Psoas muscle (tissue), 8 donors: ENCODE results near the gene AKAP8L. TPM values are rescaled to one million over a fixed set of nuclear protein-coding genes. Genes with fewer than 3 reads are reported as not detected.

Experiments used
- ATAC-seq, 4 donors: fragments of 200-7000 bp; cut with Tn5 transposase; one replicate each; pipeline ENCODE4 v1.9.1; 2020; ENCODE audit warnings: moderate library complexity in 3 of 4, mild to moderate bottlenecking in 2 of 4
- DNase-seq, 2 donors: peaks; one replicate each; pipeline ENCODE4 v3.0.0-alpha.2; 2020
- H3K27ac ChIP-seq: fragments of 200-600 bp; one replicate; pipeline ENCODE4 v1.8.0; 2022
- H3K27me3 ChIP-seq, 3 donors: fragments of 200-600 bp in 1 of 3; one replicate each; pipeline versions ENCODE4 v1.6.1 to v1.8.0; 2013 to 2022; ENCODE audit warnings: low read length in 2 of 3, mild to moderate bottlenecking in 2 of 3, moderate library complexity in 1 of 3; ENCODE audit not compliant: insufficient read depth in 3 of 3
- H3K36me3 ChIP-seq, 2 donors: fragments of 200-600 bp in 1 of 2; one replicate each; pipeline versions ENCODE4 v1.6.1 to v1.8.0; 2013 to 2022; ENCODE audit warnings: low read depth in 1 of 2, mild to moderate bottlenecking in 1 of 2, moderate library complexity in 1 of 2; ENCODE audit not compliant: insufficient read depth in 1 of 2
- H3K4me1 ChIP-seq: fragments of 200-600 bp; one replicate; pipeline ENCODE4 v1.8.0; 2022
- H3K4me3 ChIP-seq: fragments of 200-600 bp; one replicate; pipeline ENCODE4 v1.8.0; 2022; ENCODE audit warnings: mild to moderate bottlenecking
- H3K9me3 ChIP-seq: fragments of 200-600 bp; one replicate; pipeline ENCODE4 v1.8.0; 2022
- CTCF ChIP-seq: fragments of 200-600 bp; IDR thresholded peaks from one replicate; pipeline ENCODE4 v1.8.0; 2022; ENCODE audit warnings: antibody characterized with exemption
- WGBS, 3 donors: extraction: QIAGEN DNeasy Blood & Tissue Kit; methylation state at CpG; one replicate each; pipeline versions ENCODE4 v1.1.6 to v1.1.7; 2013; 5-methylcytosine and 5-hydroxymethylcytosine counted together
- intact Hi-C, 2 donors: fragments of 100-400 bp; cut with DNase I; formaldehyde crosslinking; loops; one replicate each; pipeline versions ENCODE4 v1.11.0 to v1.14.2; 2022
- polyA plus RNA-seq, 3 donors: library from polyadenylated mRNA; stranded (reverse); fragments of 200-250 nt; gene quantifications; one replicate each; pipeline ENCODE4 v1.2.3, GENCODE V29; 2013
- total RNA-seq, 4 donors: library from RNA; stranded (reverse); fragmentation: NEBNext Ultra II Directional in 2 of 4; extraction: Animal tissue kit (Norgen Biotek cat#: 25700) in 2 of 4; gene quantifications; one replicate each; pipeline versions ENCODE4 v1.2.1 to v1.2.4, GENCODE V29; 2021 to 2023
- donor health status: healthy with polysubstance abuse.
- donor health status: DM: no; HTN: no; CAD: no; lungs with moderate emphysema.
- donor health status: Bipolar disorder and iron deficiency.
- donor health status: healthy.
- donor health status: DM: yes; HTN: yes; CAD: no.
- donor health status: DM: no; HTN: no; CAD: no.
- donor health status: DM: no; HTN: no; CAD: no.
- donor health status: DM: yes; HTN: yes; CAD: no.

Gene AKAP8L
- total and polyA plus RNA-seq, 7 donors = 34.6 to 72.9 (median 51.1) TPM

DNA sequence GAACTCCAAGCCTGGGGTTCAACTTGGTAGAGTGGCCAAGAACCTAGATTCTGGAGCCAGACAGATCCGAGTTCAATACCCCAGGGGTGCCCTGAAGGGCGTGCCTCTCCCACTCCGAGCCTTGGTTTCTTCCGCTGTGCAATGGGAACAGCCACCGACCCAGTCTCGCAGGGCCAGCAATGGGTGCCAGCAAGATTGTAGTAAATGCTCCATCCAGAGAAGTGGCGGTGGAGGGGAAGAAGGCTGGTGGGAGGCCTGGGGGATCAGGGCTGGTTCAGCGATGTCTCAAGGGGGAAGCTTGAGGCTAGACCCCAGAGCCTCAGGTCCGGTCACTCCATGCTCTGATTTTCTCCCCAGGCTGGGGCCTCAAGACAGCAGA lies 26.4 kb upstream of the AKAP8L start:
- peak overlapping the region; percentile 89 for H3K27ac ChIP-seq
- 57 to 78% (median 62%) methylated on average over 9 of the region's 9 CpGs for WGBS, 3 donors
- intact Hi-C loops = loop anchor here in 1 of 2 donors (5.0 kb wide), 1 partner anchor 68 kb away; the partner anchor contains the start of gene AKAP8
- peak in 2 of 4 donors; percentile 1 for ATAC-seq
- no peaks in the 10 kb centered on the region for H3K36me3 ChIP-seq
- H3K9me3 ChIP-seq = no peaks in the 10 kb centered on the region
- no peak for DNase-seq
- no peaks in the 10 kb centered on the region for H3K27me3 ChIP-seq
- no peak for TF ChIP-seq CTCF
- H3K4me3 ChIP-seq = no peak overlapping the region
- peaks cover 31% of the 10 kb centered on the region for H3K4me1 ChIP-seq

DNA sequence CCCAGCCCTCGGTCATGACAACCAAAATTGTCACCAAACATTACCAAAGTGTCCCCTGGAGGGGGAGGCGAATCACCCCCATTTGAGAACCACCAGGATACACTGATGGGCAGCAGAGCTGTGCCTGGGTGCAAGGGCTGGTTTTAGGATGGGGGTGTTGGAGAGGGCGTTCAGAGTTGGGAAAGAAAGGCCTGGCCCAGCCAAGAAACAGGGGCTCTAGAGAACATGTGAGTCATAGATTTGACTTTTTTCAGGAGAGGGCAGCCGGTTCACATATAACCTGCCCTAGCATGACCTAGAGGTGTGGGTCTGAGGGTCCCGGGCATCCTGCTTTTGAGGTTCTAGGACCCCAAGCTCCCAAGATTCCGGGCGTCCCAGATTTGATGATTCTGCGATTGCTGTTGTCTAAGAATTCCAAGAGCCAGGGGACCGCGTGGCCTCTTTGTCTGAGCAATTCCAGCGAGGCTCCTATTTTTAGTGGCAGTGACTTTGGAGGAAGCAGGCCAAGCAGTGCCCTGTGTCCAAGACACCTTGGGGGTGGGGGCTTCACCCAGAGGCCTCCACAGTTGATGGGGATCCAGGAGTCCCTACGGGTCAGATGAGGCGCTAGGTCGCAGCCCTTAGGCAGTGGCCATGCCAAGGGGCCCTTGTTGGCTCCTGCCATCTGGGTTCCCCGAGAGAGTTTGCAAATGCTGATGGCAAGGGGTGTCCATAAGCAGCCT lies 25.9 kb upstream of the AKAP8L start:
- ATAC-seq (peak; percentile 65 to 79 (median 70)), DNase-seq (peak in 1 of 2 donors; percentile 82)
- peak overlapping the region; percentile 89 for H3K27ac ChIP-seq
- no peak overlapping the region for H3K4me3 ChIP-seq
- H3K36me3 ChIP-seq = no peaks in the 10 kb centered on the region
- TF ChIP-seq CTCF = no peak
- no peaks in the 10 kb centered on the region for H3K9me3 ChIP-seq
- intact Hi-C loops = loop anchor here in 1 of 2 donors (5.0 kb wide), 1 partner anchor 67 kb away; the partner anchor contains the start of gene AKAP8
- H3K4me1 ChIP-seq = peaks cover 31% of the 10 kb centered on the region
- 30 to 49% (median 36%) methylated on average over 15 of the region's 15 CpGs for WGBS, 3 donors
- no peaks in the 10 kb centered on the region for H3K27me3 ChIP-seq

GRCh38 chr19:15443838-15444237 lies 25.1 kb upstream of the AKAP8L start:
- WGBS, 3 donors = 22 to 40% (median 29%) methylated on average over 10 of the region's 10 CpGs
- H3K27me3 ChIP-seq = no peaks in the 10 kb centered on the region
- TF ChIP-seq CTCF = no peak
- peaks cover 26% of the 10 kb centered on the region for H3K4me1 ChIP-seq
- ATAC-seq (peak; percentile 59 to 65 (median 62)), DNase-seq (peak; percentile 70 to 88)
- H3K27ac ChIP-seq = peak overlapping the region; percentile 89
- H3K4me3 ChIP-seq = no peak overlapping the region
- no peaks in the 10 kb centered on the region for H3K9me3 ChIP-seq
- no peaks in the 10 kb centered on the region for H3K36me3 ChIP-seq
- intact Hi-C loops = no loop called here

DNA sequence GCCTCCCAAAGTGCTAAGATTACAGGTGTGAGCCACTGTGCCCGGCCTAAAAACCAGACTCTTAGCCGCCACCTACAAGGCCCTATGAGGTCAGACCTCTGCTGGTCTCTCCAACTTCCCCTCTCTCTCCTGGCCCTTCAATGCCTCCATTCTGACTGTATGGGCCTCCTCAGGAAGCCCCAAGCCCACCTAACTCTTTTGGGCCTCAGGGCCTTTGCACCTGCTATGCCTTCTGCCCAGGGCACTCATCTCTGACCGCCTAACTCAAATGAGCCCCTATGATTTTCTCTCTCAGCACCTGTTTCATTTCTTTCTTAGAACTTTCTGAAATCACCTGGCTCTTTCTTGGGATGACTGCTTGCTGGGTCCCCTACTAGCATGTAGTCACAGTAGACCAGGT lies 24.5 kb upstream of the AKAP8L start:
- Histone ChIP-seq H3K27me3 (no peaks in the 10 kb centered on the region), H3K4me3 (no peak overlapping the region), H3K4me1 (peaks cover 28% of the 10 kb centered on the region), H3K36me3 (no peaks in the 10 kb centered on the region), H3K9me3 (no peaks in the 10 kb centered on the region), H3K27ac (peak overlapping the region; percentile 89)
- intact Hi-C loops = no loop called here
- no peak for ATAC-seq
- no peak for TF ChIP-seq CTCF
- WGBS, 3 donors = 67 to 90% (median 72%) methylated on average over 3 of the region's 3 CpGs
- peak in 1 of 2 donors; percentile 48 for DNase-seq
